Skeletal muscle tissue (tissue), 4 donors: ENCODE results near the gene TOM1L2. TPM values are rescaled to one million over a fixed set of nuclear protein-coding genes. Genes with fewer than 3 reads are reported as not detected.

Experiments used
- H3K27ac ChIP-seq: one replicate; pipeline ENCODE4 v1.7.0; 2013; ENCODE audit warnings: mild to moderate bottlenecking, low read depth, low read length, inconsistent platforms
- H3K27me3 ChIP-seq, 3 donors: one replicate each; pipeline ENCODE4 v1.7.0; 2013; ENCODE audit warnings: low read length in 3 of 3; ENCODE audit not compliant: control insufficient read depth in 3 of 3, insufficient read depth in 3 of 3
- H3K36me3 ChIP-seq, 3 donors: one replicate each; pipeline ENCODE4 v1.7.0; 2013; ENCODE audit warnings: low read length in 3 of 3; ENCODE audit not compliant: control insufficient read depth in 3 of 3, insufficient read depth in 3 of 3
- H3K4me1 ChIP-seq, 3 donors: one replicate each; pipeline ENCODE4 v1.7.0; 2013; ENCODE audit warnings: low read length in 3 of 3, mild to moderate bottlenecking in 3 of 3; ENCODE audit not compliant: control insufficient read depth in 3 of 3, insufficient read depth in 3 of 3
- H3K4me3 ChIP-seq, 3 donors: one replicate each; pipeline ENCODE4 v1.7.0; 2013; ENCODE audit warnings: low read length in 3 of 3
- H3K9ac ChIP-seq, 3 donors: one replicate each; pipeline ENCODE4 v1.7.0; 2013; ENCODE audit warnings: low read length in 3 of 3, mild to moderate bottlenecking in 3 of 3, moderate library complexity in 2 of 3, low read depth in 1 of 3
- H3K9me3 ChIP-seq, 3 donors: one replicate each; pipeline ENCODE4 v1.7.0; 2013; ENCODE audit warnings: low read length in 3 of 3; ENCODE audit not compliant: control insufficient read depth in 3 of 3
- total RNA-seq: library from RNA; depleted of rRNA; stranded (reverse); fragments of >200 nt; gene quantifications from one replicate; pipeline ENCODE4 v1.2.3, GENCODE V29; 2014
- donor health status: Osteomylitis.

TOM1L2 gene
- total RNA-seq, 1 donor from 2014 or later: 14.1 TPM

DNA sequence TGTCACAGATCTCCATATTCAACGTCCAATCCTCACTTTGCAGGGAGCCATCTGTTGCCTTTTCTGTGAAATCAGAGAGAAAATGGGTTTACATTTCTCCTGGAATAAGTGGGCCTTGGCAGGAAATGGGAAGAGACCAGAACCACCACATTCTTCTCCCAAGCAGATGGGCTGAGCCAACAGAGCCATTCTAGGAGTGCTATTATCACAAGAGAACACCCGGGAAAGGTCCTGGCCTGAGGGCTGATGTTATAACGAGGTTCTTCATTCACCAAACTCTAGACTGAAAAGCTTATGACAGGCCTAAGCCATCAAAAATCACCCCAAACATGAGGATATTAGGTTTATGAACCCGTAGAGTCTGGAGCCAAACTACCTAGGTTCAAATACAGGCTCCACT is 64.7 kb downstream of the TOM1L2 start:
- H3K36me3 ChIP-seq: peaks cover 11 to 14% (median 14%) of the 10 kb centered on the region in 3 donors

GRCh38 chr17:17906418-17907215 is 65.6 kb downstream of the TOM1L2 start:
- Histone ChIP-seq H3K9me3 (no peaks in the 10 kb centered on the region), H3K4me1 (peaks cover 36 to 56% (median 36%) of the 10 kb centered on the region in 3 donors), H3K4me3 (no peak overlapping the region), H3K27ac (no peak overlapping the region), H3K27me3 (no peaks in the 10 kb centered on the region), H3K9ac (no peak overlapping the region), H3K36me3 (peaks cover 11 to 14% (median 14%) of the 10 kb centered on the region in 3 donors)

More for the DNA sequence above, 64.7 kb downstream of the TOM1L2 start:
- no peaks in the 10 kb centered on the region for H3K27me3 ChIP-seq
- no peak overlapping the region for H3K4me3 ChIP-seq
- H3K27ac ChIP-seq: no peak overlapping the region
- no peaks in the 10 kb centered on the region for H3K9me3 ChIP-seq
- no peak overlapping the region for H3K9ac ChIP-seq
- H3K4me1 ChIP-seq: peaks cover 27 to 48% (median 30%) of the 10 kb centered on the region in 3 donors

- Histone ChIP-seq H3K36me3 (peaks cover 11 to 14% (median 14%) of the 10 kb centered on the region in 3 donors), H3K4me1 (peaks cover 35 to 57% (median 36%) of the 10 kb centered on the region in 3 donors), H3K27ac (no peak overlapping the region), H3K27me3 (no peaks in the 10 kb centered on the region), H3K4me3 (no peak overlapping the region), H3K9ac (no peak overlapping the region), H3K9me3 (no peaks in the 10 kb centered on the region)
These were observed 67.2 kb downstream of the TOM1L2 start for GRCh38 chr17:17905036-17905320.

DNA sequence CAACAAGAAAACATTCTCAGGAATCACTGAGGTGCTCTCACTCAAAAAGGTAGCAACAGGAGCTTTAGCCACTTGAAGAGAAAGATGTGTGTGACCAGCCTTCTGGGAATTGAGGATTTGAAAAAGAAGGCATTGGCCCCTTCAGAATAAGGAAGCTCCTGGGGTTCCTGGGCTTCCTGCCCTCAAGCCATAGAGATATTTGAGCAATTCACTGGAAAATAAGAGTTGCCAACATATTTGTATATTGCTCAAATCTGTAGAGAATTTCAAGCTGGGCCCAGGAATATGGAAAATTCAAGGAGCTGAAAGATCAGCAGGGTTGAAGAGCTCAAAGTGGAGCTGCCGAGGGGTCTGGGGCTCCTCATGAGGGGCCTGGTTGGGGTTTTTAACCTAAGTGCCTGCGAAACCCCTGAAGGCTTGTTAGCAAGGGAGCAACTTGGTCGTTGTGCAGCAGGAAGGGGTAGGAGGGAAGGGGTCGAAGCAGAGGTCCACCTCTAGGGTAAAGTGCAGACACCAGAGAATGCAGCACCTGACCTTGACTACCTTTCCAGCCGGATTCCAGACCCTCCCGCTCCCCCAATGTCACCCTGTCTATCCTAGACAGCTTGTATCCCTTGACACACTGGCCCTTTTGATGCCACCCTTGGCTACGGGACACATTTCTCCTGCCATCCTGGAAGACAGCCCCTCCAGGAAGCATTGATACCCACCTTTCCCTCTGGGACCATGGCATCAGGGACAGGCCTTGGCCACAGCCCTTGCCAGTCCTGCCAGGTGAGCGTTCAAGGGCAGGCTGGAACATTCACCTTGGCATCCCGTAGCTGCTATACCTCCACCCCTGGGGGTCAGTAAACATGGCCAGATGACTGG is 67.8 kb downstream of the TOM1L2 start:
- peaks cover 11 to 14% (median 14%) of the 10 kb centered on the region in 3 donors for H3K36me3 ChIP-seq
- H3K27ac ChIP-seq: no peak overlapping the region
- no peaks in the 10 kb centered on the region for H3K27me3 ChIP-seq
- no peak overlapping the region for H3K9ac ChIP-seq
- no peak overlapping the region for H3K4me3 ChIP-seq
- no peaks in the 10 kb centered on the region for H3K9me3 ChIP-seq
- peaks cover 35 to 55% (median 35%) of the 10 kb centered on the region in 3 donors for H3K4me1 ChIP-seq

DNA sequence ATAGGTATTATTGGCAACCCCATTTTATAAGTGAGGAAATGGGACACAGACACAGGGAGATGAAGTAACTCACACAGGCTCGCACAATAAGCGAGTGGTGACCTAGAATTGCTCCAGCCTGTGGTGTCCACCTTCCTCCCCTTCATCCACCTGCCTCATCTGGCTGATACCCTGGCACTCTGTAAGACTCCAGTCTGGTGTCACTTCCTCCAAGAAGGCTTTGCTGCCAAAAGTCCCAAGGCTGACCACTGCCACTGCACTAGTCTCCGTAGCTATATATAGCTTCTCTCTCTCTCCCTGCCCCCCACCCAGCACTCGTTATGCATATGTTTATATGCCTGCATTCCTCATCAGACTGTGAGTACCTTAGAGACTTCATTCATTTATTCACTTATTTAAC is 69.3 kb downstream of the TOM1L2 start:
- Histone ChIP-seq H3K36me3 (peaks cover 15 to 21% (median 20%) of the 10 kb centered on the region in 3 donors), H3K4me1 (peaks cover 35 to 49% (median 35%) of the 10 kb centered on the region in 3 donors), H3K9ac (no peak overlapping the region), H3K9me3 (no peaks in the 10 kb centered on the region), H3K27ac (no peak overlapping the region), H3K27me3 (no peaks in the 10 kb centered on the region), H3K4me3 (no peak overlapping the region)

DNA sequence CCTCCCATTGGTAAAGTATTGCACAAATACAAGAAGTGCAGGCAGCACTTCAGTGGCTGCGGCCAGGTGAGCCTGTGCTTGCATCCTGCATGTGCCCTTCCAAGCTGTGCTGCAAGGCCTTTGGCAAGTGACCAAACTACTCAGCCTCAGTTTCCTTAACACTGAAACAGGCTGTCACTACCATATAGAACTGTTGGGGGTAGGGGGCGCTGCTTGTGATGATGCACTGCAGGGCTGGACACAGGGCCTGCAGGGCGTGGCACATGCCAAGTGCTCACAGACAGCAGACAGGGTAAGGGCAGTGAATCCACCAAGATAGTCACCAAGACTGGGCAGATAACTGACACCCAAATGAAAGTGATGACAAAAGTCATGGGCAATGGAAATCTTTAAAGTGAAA is 69.8 kb downstream of the TOM1L2 start:
- Histone ChIP-seq H3K9ac (no peak overlapping the region), H3K27ac (no peak overlapping the region), H3K9me3 (no peaks in the 10 kb centered on the region), H3K36me3 (peaks cover 15 to 21% (median 20%) of the 10 kb centered on the region in 3 donors), H3K4me3 (no peak overlapping the region), H3K4me1 (peaks cover 35 to 52% (median 35%) of the 10 kb centered on the region in 3 donors), H3K27me3 (no peaks in the 10 kb centered on the region)

GRCh38 chr17:17900615-17901520 is 71.3 kb downstream of the TOM1L2 start:
- peak overlapping the region; percentile 54 for H3K27ac ChIP-seq
- no peaks in the 10 kb centered on the region for H3K9me3 ChIP-seq
- peak overlapping the region in 1 of 3 donors; percentile 11 for H3K4me3 ChIP-seq
- peaks cover 29 to 43% (median 29%) of the 10 kb centered on the region in 3 donors for H3K4me1 ChIP-seq
- H3K27me3 ChIP-seq: no peaks in the 10 kb centered on the region
- peak overlapping the region in 1 of 3 donors; percentile 57 for H3K9ac ChIP-seq
- H3K36me3 ChIP-seq: peaks cover 15 to 22% (median 19%) of the 10 kb centered on the region in 3 donors

DNA sequence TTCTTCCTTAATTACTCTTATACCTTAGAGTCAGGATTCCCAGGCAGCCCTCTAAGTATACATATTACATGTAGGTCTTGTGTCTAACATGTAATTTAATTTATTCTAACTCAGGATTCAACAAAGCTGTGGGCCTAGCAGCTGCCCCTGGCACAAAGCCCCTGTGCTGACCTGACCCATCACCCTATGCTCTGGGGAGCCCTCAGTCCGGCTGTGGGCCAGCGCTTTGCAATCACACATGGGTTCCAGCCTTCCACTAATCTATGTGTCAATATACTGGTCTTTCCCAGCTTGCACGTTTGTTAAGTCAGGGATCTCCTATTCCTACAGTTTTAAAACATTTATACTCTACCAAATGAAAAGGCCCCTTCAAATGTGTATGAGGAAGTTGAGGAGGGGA is 72.7 kb downstream of the TOM1L2 start:
- no peaks in the 10 kb centered on the region for H3K27me3 ChIP-seq
- H3K36me3 ChIP-seq: peaks cover 12 to 26% (median 25%) of the 10 kb centered on the region in 3 donors
- no peak overlapping the region for H3K4me3 ChIP-seq
- no peak overlapping the region for H3K27ac ChIP-seq
- no peak overlapping the region for H3K9ac ChIP-seq
- H3K4me1 ChIP-seq: peaks cover 29 to 38% (median 29%) of the 10 kb centered on the region in 3 donors
- H3K9me3 ChIP-seq: no peaks in the 10 kb centered on the region

- Histone ChIP-seq H3K27ac (no peak overlapping the region), H3K4me3 (no peak overlapping the region), H3K4me1 (peaks cover 29 to 44% (median 31%) of the 10 kb centered on the region in 3 donors), H3K9ac (no peak overlapping the region), H3K9me3 (no peaks in the 10 kb centered on the region), H3K27me3 (no peaks in the 10 kb centered on the region), H3K36me3 (peaks cover 13 to 31% (median 27%) of the 10 kb centered on the region in 3 donors)
These were observed 73.5 kb downstream of the TOM1L2 start for GRCh38 chr17:17898673-17899072.
